ENCODE data around the gene FCHSD2. TPM values are rescaled to one million over a fixed set of nuclear protein-coding genes. Genes with fewer than 3 reads are reported as not detected.
"Not testable (repeated sequence)": the region's sequence is repeated elsewhere in the genome, so short reads cannot be mapped to it uniquely, and the experiment has no call there.

FCHSD2 gene
- total RNA-seq, 1 experiment from 2014 or later, result 4.4 TPM

GRCh38 chr11:72929256-72929655 lies 212.9 kb downstream of the FCHSD2 start:
- DNase-seq (ENCODE audit: low read depth), result no peak
- in situ Hi-C loops (cut with HindIII; ENCODE audit: low pct_unique_long_range_greater_than_20kb, low sequenced_read_pairs), result no loop called here

- DNase-seq (ENCODE audit: low read depth), result no peak
- in situ Hi-C loops (cut with HindIII; ENCODE audit: low pct_unique_long_range_greater_than_20kb, low sequenced_read_pairs), result no loop called here
These were observed 214.7 kb downstream of the FCHSD2 start for GRCh38 chr11:72927380-72927779.

GRCh38 chr11:72926076-72926475 lies 216.0 kb downstream of the FCHSD2 start:
- DNase-seq (ENCODE audit: low read depth), result no peak
- in situ Hi-C loops (cut with HindIII; ENCODE audit: low pct_unique_long_range_greater_than_20kb, low sequenced_read_pairs), result no loop called here

GRCh38 chr11:72925656-72926055 lies 216.5 kb downstream of the FCHSD2 start:
- no peak for DNase-seq (ENCODE audit: low read depth)
- in situ Hi-C loops (cut with HindIII; ENCODE audit: low pct_unique_long_range_greater_than_20kb, low sequenced_read_pairs), result no loop called here

GRCh38 chr11:72924568-72925190 lies 217.4 kb downstream of the FCHSD2 start:
- no peak for DNase-seq (ENCODE audit: low read depth)
- in situ Hi-C loops (cut with HindIII; ENCODE audit: low pct_unique_long_range_greater_than_20kb, low sequenced_read_pairs), result no loop called here

GRCh38 chr11:72921028-72921716 lies 220.9 kb downstream of the FCHSD2 start:
- DNase-seq (ENCODE audit: low read depth), result no peak
- in situ Hi-C loops (cut with HindIII; ENCODE audit: low pct_unique_long_range_greater_than_20kb, low sequenced_read_pairs), result no loop called here

GRCh38 chr11:72920001-72920400 lies 222.1 kb downstream of the FCHSD2 start:
- in situ Hi-C loops (cut with HindIII; ENCODE audit: low pct_unique_long_range_greater_than_20kb, low sequenced_read_pairs), result no loop called here
- DNase-seq (ENCODE audit: low read depth), result no peak

- no peak for DNase-seq (ENCODE audit: low read depth)
- in situ Hi-C loops (cut with HindIII; ENCODE audit: low pct_unique_long_range_greater_than_20kb, low sequenced_read_pairs), result no loop called here
These were observed 223.3 kb downstream of the FCHSD2 start for GRCh38 chr11:72918851-72919250.

GRCh38 chr11:72912253-72912652 lies 229.9 kb downstream of the FCHSD2 start:
- DNase-seq (ENCODE audit: low read depth), result no peak

GRCh38 chr11:72909558-72910388 lies 232.3 kb downstream of the FCHSD2 start:
- in situ Hi-C loops (cut with HindIII; ENCODE audit: low pct_unique_long_range_greater_than_20kb, low sequenced_read_pairs); DNase-seq (ENCODE audit: low read depth): not testable (repeated sequence)

More at GRCh38 chr11:72912253-72912652, 229.9 kb downstream of the FCHSD2 start:
- in situ Hi-C loops (cut with HindIII; ENCODE audit: low pct_unique_long_range_greater_than_20kb, low sequenced_read_pairs), result no loop called here

GRCh38 chr11:72908032-72908676 lies 234.0 kb downstream of the FCHSD2 start:
- in situ Hi-C loops (cut with HindIII; ENCODE audit: low pct_unique_long_range_greater_than_20kb, low sequenced_read_pairs), result no loop called here
- DNase-seq (ENCODE audit: low read depth), result no peak

- in situ Hi-C loops (cut with HindIII; ENCODE audit: low pct_unique_long_range_greater_than_20kb, low sequenced_read_pairs), result no loop called here
These were observed 238.1 kb downstream of the FCHSD2 start for GRCh38 chr11:72904016-72904415.

GRCh38 chr11:72901374-72901773 lies 240.7 kb downstream of the FCHSD2 start:
- in situ Hi-C loops (cut with HindIII; ENCODE audit: low pct_unique_long_range_greater_than_20kb, low sequenced_read_pairs), result no loop called here
- DNase-seq (ENCODE audit: low read depth), result no peak

More at GRCh38 chr11:72904016-72904415, 238.1 kb downstream of the FCHSD2 start:
- DNase-seq (ENCODE audit: low read depth), result no peak

- DNase-seq (ENCODE audit: low read depth), result no peak
- in situ Hi-C loops (cut with HindIII; ENCODE audit: low pct_unique_long_range_greater_than_20kb, low sequenced_read_pairs), result no loop called here
These were observed 242.1 kb downstream of the FCHSD2 start for GRCh38 chr11:72900013-72900412.

GRCh38 chr11:72899238-72899637 lies 242.9 kb downstream of the FCHSD2 start:
- no peak for DNase-seq (ENCODE audit: low read depth)
- in situ Hi-C loops (cut with HindIII; ENCODE audit: low pct_unique_long_range_greater_than_20kb, low sequenced_read_pairs), result no loop called here

GRCh38 chr11:72897506-72897905 lies 244.6 kb downstream of the FCHSD2 start:
- no peak for DNase-seq (ENCODE audit: low read depth)
- in situ Hi-C loops (cut with HindIII; ENCODE audit: low pct_unique_long_range_greater_than_20kb, low sequenced_read_pairs), result no loop called here

- in situ Hi-C loops (cut with HindIII; ENCODE audit: low pct_unique_long_range_greater_than_20kb, low sequenced_read_pairs), result no loop called here
These were observed 245.7 kb downstream of the FCHSD2 start for GRCh38 chr11:72896431-72896830.

GRCh38 chr11:72890881-72891280 lies 251.2 kb downstream of the FCHSD2 start:
- in situ Hi-C loops (cut with HindIII; ENCODE audit: low pct_unique_long_range_greater_than_20kb, low sequenced_read_pairs), result no loop called here
- DNase-seq (ENCODE audit: low read depth), result no peak

More at GRCh38 chr11:72896431-72896830, 245.7 kb downstream of the FCHSD2 start:
- DNase-seq (ENCODE audit: low read depth), result no peak

- in situ Hi-C loops (cut with HindIII; ENCODE audit: low pct_unique_long_range_greater_than_20kb, low sequenced_read_pairs), result no loop called here
- DNase-seq (ENCODE audit: low read depth), result no peak
These were observed 255.5 kb downstream of the FCHSD2 start for GRCh38 chr11:72886619-72887018.
